ENCODE measurements around the gene NPIPB5. TPM values are rescaled to one million over a fixed set of nuclear protein-coding genes. Genes with fewer than 3 reads are reported as not detected.
"Not testable (repeated sequence)": the region's sequence is repeated elsewhere in the genome, so short reads cannot be mapped to it uniquely, and the experiment has no call there.

The NPIPB5 gene
- 19.9 and 46.6 TPM in 2 replicates for total RNA-seq

DNA sequence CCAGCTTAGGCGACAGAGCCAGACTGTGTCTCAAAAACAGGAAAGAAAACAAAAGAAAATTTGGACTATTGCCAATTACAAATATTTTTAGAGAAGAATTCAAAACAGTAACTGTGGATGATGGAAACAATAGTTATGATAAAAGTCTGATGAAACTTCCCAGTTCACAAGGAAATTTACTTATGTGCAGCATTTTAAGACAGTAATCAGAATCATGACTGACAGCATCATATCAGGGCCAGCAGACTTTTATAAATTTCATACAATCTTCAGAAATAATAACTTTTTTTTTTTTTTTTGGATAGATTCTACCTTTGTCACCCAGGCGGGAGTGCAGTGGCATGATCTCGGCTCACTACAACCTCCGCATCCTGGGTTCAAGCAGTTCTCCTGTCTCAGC, at the start of gene NPIPB5:
TSS of gene NPIPB5 (plus strand) at position 301 of the 400 bp plus-strand sequence. CDS start 2,911 bp downstream, outside the sequence.
- not testable (repeated sequence) for H3K4me3 ChIP-seq (ENCODE audit: low read depth, low read length); DNase-seq (ENCODE audit: low read depth)

- not testable (repeated sequence) for H3K4me3 ChIP-seq (ENCODE audit: low read depth, low read length)
Measured at GRCh38 chr16:22468846-22469245, 41.8 kb upstream of the NPIPB5 start.

GRCh38 chr16:22537996-22538395, 27.3 kb downstream of the NPIPB5 start:
- DNase-seq (ENCODE audit: low read depth); H3K4me3 ChIP-seq (ENCODE audit: low read depth, low read length): not testable (repeated sequence)

More at GRCh38 chr16:22468846-22469245, 41.8 kb upstream of the NPIPB5 start:
- DNase-seq (ENCODE audit: low read depth) = not testable (repeated sequence)

- DNase-seq (ENCODE audit: low read depth); H3K4me3 ChIP-seq (ENCODE audit: low read depth, low read length): not testable (repeated sequence)
Measured at GRCh38 chr16:22544809-22545208, 34.1 kb downstream of the NPIPB5 start.

DNA sequence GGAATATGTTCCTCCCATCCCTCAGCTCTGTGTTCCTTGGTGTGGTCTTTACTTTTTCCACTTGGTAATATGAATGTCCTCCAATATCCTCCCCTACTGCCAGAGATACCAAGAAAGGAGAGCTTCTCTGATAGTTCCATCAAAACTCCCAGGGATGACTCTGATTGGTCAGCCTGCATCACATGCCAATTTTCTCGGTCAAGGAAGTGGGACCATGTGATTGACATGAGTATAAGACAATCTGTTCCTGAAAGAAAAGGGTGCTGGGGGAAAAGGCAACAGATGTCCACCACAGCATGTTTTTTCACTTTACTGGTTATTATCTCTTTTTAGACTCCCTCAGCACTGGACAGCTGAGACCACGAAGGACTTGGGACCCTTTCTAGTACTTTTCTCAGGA, 35.9 kb downstream of the NPIPB5 start:
- not testable (repeated sequence) for DNase-seq (ENCODE audit: low read depth); H3K4me3 ChIP-seq (ENCODE audit: low read depth, low read length)

DNA sequence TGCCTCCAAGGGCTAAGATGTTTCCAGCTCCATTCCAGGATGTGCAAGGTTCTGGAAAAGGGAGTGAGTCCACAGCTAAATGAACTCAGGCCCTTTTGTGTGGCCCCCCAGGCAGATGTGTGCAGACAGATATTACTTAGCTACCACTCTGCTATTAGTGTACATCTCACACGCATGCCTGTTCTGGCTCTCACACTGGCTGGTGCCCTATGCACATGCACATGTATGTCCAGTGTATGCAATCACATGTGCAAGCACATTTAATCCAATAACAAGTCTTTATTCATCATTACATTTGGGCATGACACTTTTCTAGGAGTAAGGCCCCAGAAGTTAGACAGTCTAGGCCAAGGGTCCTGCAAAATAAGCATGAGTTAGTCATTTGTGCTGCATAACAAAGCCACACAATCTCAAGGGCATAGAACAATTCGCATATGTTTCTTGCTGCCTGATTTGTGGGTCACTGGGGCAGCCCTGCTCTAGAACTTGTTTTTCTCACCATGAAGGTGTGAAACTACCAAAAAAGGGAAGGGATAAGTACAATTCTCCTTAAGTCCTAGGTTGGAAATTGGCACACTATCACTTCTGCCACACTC, 36.6 kb downstream of the NPIPB5 start:
- not testable (repeated sequence) for DNase-seq (ENCODE audit: low read depth); H3K4me3 ChIP-seq (ENCODE audit: low read depth, low read length)

- not testable (repeated sequence) for H3K4me3 ChIP-seq (ENCODE audit: low read depth, low read length); DNase-seq (ENCODE audit: low read depth)
Measured at GRCh38 chr16:22549853-22550252, 39.2 kb downstream of the NPIPB5 start.

DNA sequence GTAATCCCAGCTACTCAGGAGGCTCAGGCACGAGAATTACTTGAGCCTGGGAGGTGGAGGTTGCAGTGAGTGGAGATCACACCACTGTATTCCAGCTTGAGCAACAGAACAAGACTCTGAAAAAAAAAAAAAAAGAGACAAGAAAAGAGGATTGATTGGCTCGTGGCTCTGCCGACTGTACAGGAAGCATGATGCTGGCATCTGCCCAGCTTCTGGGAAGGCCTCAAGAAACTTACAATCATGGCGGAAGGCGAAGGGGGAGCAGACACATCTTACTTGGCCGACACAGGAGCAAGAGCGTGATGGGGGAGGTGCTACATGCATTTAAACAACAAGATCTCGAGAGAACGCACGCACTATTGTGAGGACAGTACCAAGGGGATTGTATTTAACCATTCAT, 40.5 kb downstream of the NPIPB5 start:
- not testable (repeated sequence) for DNase-seq (ENCODE audit: low read depth); H3K4me3 ChIP-seq (ENCODE audit: low read depth, low read length)

GRCh38 chr16:22551651-22552050, 41.0 kb downstream of the NPIPB5 start:
- DNase-seq (ENCODE audit: low read depth); H3K4me3 ChIP-seq (ENCODE audit: low read depth, low read length): not testable (repeated sequence)

GRCh38 chr16:22556759-22557158, 46.1 kb downstream of the NPIPB5 start:
- DNase-seq (ENCODE audit: low read depth); H3K4me3 ChIP-seq (ENCODE audit: low read depth, low read length): not testable (repeated sequence)

Other genes starting within 250 kb of the NPIPB5 start
- 31.2 and 46.9 TPM in 2 replicates for gene POLR3E, start 213.5 kb upstream of the NPIPB5 start, total RNA-seq
- gene CDR2, start 136.3 kb upstream of the NPIPB5 start, total RNA-seq = 36.1 and 37.0 TPM in 2 replicates

Data from epithelial cell of proximal tubule (primary cell).